ENCODE data around the gene ANKRD6. TPM values are rescaled to one million over a fixed set of nuclear protein-coding genes. Genes with fewer than 3 reads are reported as not detected.

ANKRD6 gene
- polyA plus RNA-seq, 1 of the 3 experiments (the other 2 are of a cell fraction), result 2.6 TPM

DNA sequence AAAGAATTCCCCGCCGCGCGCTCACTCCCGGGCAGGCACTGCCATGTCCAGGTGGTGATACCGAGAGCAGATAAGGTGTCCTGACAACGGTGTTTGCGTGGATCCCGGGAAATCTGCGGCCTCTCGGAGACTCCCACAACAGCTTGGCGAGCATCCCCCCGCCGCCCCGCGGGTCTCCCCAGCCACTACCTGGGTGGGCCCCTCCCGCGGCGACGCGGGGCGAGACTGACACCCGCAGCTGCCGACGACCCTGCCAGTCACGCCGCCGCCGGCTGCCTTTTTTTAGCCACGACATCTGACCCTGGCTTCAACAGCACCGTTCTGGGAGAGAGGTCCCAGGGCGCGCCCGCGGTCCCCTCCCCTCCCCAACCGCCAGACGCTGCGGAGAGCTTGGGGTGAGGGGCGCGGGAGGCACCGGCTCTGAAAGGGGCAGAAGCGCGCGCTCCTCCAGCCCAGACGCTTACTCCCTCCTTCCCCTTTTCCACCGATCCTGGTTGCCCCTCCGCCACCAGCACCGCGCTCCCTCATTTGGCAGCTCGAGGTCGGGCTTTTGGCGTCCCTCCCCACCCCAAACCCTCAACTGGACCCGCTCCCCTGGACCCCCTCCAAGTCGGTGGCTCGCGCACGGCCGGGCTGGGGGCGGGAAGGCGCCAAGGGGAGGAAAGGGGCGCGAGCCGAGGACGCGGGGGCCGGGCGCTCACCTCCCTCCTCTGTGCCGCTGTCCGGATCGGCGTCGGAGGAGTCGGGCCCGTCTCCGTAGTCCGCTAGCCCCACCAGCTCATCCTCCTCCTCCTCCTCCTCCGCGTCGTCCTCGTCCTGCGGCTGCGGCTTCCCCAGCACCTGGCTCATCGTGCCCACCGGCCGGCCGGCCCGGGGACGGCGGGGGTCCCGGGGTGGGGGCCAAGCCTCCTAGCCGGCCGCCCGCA, 21.5 kb upstream of the ANKRD6 start:
- ChIA-PET CTCF (interaction anchor here (0.7 to 10.6 kb wide), 4 partner anchors 21 to 39 kb away, joined by 3 to 70 read pairs (median 6); partner anchors contain the start of gene ANKRD6), POLR2A (no interaction called here)
- Histone ChIP-seq H3F3A (replicated peaks; ENCODE audit: insufficient read depth) (peaks cover 8% of the 10 kb centered on the region), H3K27ac (ENCODE audit: low read depth in 2 of 2, low read length in 1 of 2) (no peak overlapping the region), H2AFZ (ENCODE audit: low read depth) (peak overlapping the region; percentile 71; the same call in 1 of the 2 replicates), H3K79me2 (ENCODE audit: insufficient read depth) (no peaks in the 10 kb centered on the region), H3K4me3 (ENCODE audit: low read depth in 2 of 2, low read length in 1 of 2) (peak overlapping the region; percentile 63 to 66), H3K9me3 (no peaks in the 10 kb centered on the region), H3K36me3 (replicated peaks in 1 of 2; ENCODE audit: control insufficient read depth in 1 of 2, insufficient read depth in 2 of 2, low read length in 1 of 2) (no peaks in the 10 kb centered on the region), H3K4me2 (peak overlapping the region; percentile 87), H3K9ac (no peak overlapping the region), H3K27me3 (ENCODE audit: insufficient read depth) (peaks cover 40% of the 10 kb centered on the region; the same call in 1 of the 2 replicates), H3K4me1 (ENCODE audit: control insufficient read depth in 1 of 2, insufficient read depth in 2 of 2, low read depth in 1 of 2, low read length in 1 of 2) (peaks cover 0 to 12% of the 10 kb centered on the region in 2 experiments; a peak in 1 of 4 replicates), H3K9me2 (no peaks in the 10 kb centered on the region), H4K20me1 (ENCODE audit: insufficient read depth) (no peaks in the 10 kb centered on the region)
- peak; percentile 80 for DNase-seq
- WGBS (ENCODE audit: low lambda C conversion rate), result no CpG with 5 or more reads among the region's 93 CpGs
- TF ChIP-seq, protein P1, sequence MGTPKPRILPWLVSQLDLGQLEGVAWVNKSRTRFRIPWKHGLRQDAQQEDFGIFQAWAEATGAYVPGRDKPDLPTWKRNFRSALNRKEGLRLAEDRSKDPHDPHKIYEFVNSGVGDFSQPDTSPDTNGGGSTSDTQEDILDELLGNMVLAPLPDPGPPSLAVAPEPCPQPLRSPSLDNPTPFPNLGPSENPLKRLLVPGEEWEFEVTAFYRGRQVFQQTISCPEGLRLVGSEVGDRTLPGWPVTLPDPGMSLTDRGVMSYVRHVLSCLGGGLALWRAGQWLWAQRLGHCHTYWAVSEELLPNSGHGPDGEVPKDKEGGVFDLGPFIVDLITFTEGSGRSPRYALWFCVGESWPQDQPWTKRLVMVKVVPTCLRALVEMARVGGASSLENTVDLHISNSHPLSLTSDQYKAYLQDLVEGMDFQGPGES (IDR thresholded peaks at IDR 0.05; ENCODE audit: low read depth, low read length), result no peak
- TF ChIP-seq GATA2 (CRISPR knock-in tag; IDR thresholded peaks at IDR 0.05), result peak; percentile 72

DNA sequence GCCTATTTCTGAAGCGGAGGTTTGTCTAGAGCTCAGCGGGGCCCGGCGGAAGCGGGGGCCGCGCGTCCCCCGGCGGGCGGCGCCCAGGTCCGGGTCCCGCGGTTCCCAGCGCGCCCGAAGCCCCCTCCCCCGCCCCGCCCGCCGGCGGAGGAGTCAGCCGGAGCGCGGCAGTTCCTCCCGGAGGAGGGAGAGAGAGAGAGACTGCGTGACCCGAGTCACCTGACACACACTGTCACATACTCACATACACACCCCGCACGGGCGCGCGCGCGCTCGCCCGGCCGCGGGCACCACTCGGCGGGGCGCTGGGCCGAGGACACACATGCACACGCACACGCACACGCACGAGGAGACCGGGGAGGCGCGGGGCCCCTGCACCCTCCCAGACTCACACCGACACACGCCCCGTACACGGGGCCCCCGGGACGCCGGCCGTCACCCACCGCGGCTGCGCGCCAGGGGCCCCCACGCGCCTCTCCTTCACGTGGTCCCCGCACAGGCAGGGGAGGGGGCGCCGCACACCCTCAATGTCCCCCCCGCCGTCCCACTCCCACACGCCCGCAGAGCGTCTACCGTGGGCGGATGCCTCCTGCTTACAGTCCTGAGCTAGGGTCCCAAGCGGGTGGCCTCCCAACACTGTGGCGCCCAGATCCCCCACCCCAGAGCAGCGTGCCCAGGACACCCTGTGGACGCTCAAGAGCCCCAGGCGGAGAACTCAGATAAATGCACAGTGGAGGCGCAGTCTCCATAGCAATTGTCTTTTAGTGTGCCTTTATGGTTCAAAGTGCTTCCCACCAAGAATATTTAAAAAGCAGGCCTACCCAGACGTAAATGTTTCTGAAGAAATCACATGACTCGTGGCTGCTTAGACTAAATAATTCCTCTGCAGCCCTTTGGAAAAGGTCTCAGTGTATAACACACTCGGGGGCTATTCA, 20.6 kb upstream of the ANKRD6 start, which contains the start of gene RRAGD:
RRAGD (minus strand) TSS at position 203 of the 935 bp plus-strand sequence. CDS start 280 bp downstream, outside the sequence.
- ChIA-PET POLR2A (no interaction called here), CTCF (interaction anchor here (1.1 to 10.6 kb wide), 5 partner anchors 20 to 45 kb away, joined by 3 to 70 read pairs (median 5); no protein-coding TSS in a partner anchor)
- H3K4me3 ChIP-seq (ENCODE audit: low read depth in 2 of 2, low read length in 1 of 2), result peak within 1 kb of the TSS; percentile 63 to 66
- H2AFZ ChIP-seq (ENCODE audit: low read depth), result peak within 1 kb of the TSS; percentile 71
- peak within 1 kb of the TSS; percentile 87 for H3K4me2 ChIP-seq
- no peaks in the 10 kb centered on the region for H3K79me2 ChIP-seq (ENCODE audit: insufficient read depth)
- WGBS (ENCODE audit: low lambda C conversion rate), result 0% methylated on average over 8 of the region's 85 CpGs
- H3K4me1 ChIP-seq (ENCODE audit: control insufficient read depth in 1 of 2, insufficient read depth in 2 of 2, low read depth in 1 of 2, low read length in 1 of 2), result peaks cover 0 to 12% of the 10 kb centered on the region in 2 experiments; a peak in 1 of 4 replicates
- peak; percentile 91 for DNase-seq
- peaks cover 40% of the 10 kb centered on the region; the same call in 1 of the 2 replicates for H3K27me3 ChIP-seq (ENCODE audit: insufficient read depth)
- no peaks in the 10 kb centered on the region for H3K36me3 ChIP-seq (replicated peaks in 1 of 2; ENCODE audit: control insufficient read depth in 1 of 2, insufficient read depth in 2 of 2, low read length in 1 of 2)
- peaks cover 8% of the 10 kb centered on the region for H3F3A ChIP-seq (replicated peaks; ENCODE audit: insufficient read depth)
- TF ChIP-seq, protein P2, sequence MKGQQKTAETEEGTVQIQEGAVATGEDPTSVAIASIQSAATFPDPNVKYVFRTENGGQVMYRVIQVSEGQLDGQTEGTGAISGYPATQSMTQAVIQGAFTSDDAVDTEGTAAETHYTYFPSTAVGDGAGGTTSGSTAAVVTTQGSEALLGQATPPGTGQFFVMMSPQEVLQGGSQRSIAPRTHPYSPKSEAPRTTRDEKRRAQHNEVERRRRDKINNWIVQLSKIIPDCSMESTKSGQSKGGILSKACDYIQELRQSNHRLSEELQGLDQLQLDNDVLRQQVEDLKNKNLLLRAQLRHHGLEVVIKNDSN (IDR thresholded peaks at IDR 0.05; ENCODE audit: borderline replicate concordance, low read depth), result peak; percentile 52; the same call in 1 of the 2 replicates
- TF ChIP-seq RCOR1 (IDR thresholded peaks at IDR 0.05; ENCODE audit: low read length) (no peak), EP300 (IDR thresholded peaks at IDR 0.05; ENCODE audit: borderline replicate concordance in 1 of 2, low read depth in 1 of 2, low read length in 1 of 2) (no peak)
- no peak within 1 kb of the TSS for H3K9ac ChIP-seq
- no peaks in the 10 kb centered on the region for H3K9me2 ChIP-seq
- H3K9me3 ChIP-seq, result no peaks in the 10 kb centered on the region
- H4K20me1 ChIP-seq (ENCODE audit: insufficient read depth), result no peaks in the 10 kb centered on the region
- peak within 1 kb of the TSS in 1 of 2 experiments; percentile 28; a peak in 1 of 4 replicates for H3K27ac ChIP-seq (ENCODE audit: low read depth in 2 of 2, low read length in 1 of 2)
